PC-3 (cell line): ENCODE data around the gene DPP7.

Experiments used
- EZH2 ChIP-seq: fragments of 300-600 bp; sonication (generic); IDR thresholded peaks from one replicate; pipeline ENCODE4 v1.6.1; 2017; ENCODE audit warnings: antibody characterized with exemption, mild to moderate bottlenecking, low read length; ENCODE audit not compliant: unreplicated experiment
- EZH2phosphoT487 ChIP-seq: fragments of 300-600 bp; sonication (generic); IDR thresholded peaks from 2 replicates; pipeline ENCODE4 v1.6.1; 2018; ENCODE audit warnings: mild to moderate bottlenecking, antibody characterized with exemption, low read length, borderline replicate concordance
- TF ChIP-seq, protein P1 (sequence below): fragments of 300-600 bp; sonication (generic); conservative IDR thresholded peaks from 2 replicates; pipeline ENCODE4 v1.5.1; 2017; ENCODE audit warnings: antibody characterized with exemption, low read depth, mild to moderate bottlenecking, low read length

DNA sequence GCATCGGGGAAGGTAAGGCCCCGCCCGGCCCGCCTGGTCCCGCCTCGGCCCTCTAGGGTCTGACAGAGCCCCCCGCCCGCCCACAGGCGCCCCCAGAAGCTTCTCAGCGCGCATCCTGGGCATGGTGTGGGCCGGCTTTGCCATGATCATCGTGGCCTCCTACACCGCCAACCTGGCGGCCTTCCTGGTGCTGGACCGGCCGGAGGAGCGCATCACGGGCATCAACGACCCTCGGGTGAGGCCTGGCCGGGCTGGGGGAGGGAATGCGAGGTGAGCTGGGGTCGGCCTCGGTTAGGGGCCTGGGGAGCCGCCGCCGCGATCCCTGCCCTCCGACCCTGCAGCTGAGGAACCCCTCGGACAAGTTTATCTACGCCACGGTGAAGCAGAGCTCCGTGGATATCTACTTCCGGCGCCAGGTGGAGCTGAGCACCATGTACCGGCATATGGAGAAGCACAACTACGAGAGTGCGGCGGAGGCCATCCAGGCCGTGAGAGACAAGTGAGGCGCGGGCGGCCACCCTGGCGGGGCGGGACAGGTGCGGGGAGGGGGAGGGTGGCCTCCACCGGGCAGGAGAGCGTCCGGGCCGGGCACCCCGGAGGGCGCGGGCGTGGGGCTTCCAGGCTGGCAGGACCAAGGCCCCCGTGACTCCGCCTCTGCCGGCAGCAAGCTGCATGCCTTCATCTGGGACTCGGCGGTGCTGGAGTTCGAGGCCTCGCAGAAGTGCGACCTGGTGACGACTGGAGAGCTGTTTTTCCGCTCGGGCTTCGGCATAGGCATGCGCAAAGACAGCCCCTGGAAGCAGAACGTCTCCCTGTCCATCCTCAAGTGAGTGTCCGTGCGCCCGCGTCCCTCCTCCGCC, 48.2 kb upstream of the DPP7 start:
- TF ChIP-seq EZH2 (no peak), EZH2phosphoT487 (no peak)
- TF ChIP-seq, protein P1, sequence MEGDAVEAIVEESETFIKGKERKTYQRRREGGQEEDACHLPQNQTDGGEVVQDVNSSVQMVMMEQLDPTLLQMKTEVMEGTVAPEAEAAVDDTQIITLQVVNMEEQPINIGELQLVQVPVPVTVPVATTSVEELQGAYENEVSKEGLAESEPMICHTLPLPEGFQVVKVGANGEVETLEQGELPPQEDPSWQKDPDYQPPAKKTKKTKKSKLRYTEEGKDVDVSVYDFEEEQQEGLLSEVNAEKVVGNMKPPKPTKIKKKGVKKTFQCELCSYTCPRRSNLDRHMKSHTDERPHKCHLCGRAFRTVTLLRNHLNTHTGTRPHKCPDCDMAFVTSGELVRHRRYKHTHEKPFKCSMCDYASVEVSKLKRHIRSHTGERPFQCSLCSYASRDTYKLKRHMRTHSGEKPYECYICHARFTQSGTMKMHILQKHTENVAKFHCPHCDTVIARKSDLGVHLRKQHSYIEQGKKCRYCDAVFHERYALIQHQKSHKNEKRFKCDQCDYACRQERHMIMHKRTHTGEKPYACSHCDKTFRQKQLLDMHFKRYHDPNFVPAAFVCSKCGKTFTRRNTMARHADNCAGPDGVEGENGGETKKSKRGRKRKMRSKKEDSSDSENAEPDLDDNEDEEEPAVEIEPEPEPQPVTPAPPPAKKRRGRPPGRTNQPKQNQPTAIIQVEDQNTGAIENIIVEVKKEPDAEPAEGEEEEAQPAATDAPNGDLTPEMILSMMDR = no peak
